ENCODE measurements around the gene BTBD9.

GRCh38 chr6:38214159-38214558 lies 425.6 kb downstream of the BTBD9 start:
- TF ChIP-seq CTCF (IDR thresholded peaks at IDR 0.05) = no peak
- TF ChIP-seq POLR2AphosphoS5 (IDR thresholded peaks at IDR 0.05; ENCODE audit: insufficient read depth in 1 of 2, low read depth in 1 of 2) = no peak
- TF ChIP-seq POLR2A (IDR thresholded peaks at IDR 0.05) = no peak

All from vagina (tissue), 2 donors.